ENCODE results near the gene OLIG2.

DNA sequence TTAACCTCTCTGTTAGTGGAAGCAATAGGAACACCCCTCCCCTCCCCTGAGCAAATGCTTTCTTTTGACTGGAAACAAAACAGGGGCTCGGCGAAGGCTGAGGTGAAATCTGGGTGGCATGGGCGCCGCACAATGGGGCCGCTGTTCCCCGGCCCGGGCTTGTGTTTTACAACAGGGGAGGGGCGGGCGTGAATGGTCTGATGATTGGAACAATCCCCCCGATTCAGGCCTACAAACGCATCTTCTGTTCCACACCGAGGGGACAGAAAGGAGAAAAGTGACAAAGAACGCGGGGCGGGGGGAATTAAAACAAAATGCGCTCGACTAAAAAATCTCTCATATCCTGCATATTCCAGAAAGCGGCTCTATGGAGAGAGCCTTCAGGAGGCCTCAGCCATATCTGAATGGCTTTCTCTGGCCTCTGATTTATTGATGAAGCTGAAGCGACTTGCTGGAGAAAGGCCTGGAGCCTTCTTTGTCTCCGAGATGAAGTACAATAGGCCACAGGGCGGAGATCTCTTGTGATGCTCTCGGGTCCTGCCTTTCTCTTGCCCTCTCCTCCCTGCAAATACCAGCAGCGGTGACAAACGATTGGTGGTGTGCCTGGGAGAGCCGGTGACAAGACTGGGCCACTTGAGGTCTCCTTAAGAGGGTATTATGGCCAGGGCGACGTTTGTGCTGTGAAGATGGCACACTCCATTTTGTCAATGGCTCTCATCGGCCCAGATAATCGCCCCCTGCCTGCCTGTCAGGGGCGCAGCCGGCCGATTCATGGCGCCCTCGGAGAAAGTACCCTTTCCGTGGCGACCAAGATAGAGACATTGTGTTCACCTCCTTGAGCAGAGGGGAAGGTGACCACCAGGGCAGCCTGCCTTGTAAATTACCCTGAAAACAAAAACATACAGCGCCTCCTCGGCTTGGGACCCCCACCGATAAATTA lies 47.1 kb upstream of the OLIG2 start:
- TF ChIP-seq POLR2A (IDR thresholded peaks at IDR 0.05; ENCODE audit: low read depth, low read length) (no peak), POLR2AphosphoS5 (IDR thresholded peaks at IDR 0.05; ENCODE audit: low read depth, low read length) (no peak)
